ENCODE data around the gene EIF1.
"Not testable (repeated sequence)": the region's sequence is repeated elsewhere in the genome, so short reads cannot be mapped to it uniquely, and the experiment has no call there.

EIF1 gene

DNA sequence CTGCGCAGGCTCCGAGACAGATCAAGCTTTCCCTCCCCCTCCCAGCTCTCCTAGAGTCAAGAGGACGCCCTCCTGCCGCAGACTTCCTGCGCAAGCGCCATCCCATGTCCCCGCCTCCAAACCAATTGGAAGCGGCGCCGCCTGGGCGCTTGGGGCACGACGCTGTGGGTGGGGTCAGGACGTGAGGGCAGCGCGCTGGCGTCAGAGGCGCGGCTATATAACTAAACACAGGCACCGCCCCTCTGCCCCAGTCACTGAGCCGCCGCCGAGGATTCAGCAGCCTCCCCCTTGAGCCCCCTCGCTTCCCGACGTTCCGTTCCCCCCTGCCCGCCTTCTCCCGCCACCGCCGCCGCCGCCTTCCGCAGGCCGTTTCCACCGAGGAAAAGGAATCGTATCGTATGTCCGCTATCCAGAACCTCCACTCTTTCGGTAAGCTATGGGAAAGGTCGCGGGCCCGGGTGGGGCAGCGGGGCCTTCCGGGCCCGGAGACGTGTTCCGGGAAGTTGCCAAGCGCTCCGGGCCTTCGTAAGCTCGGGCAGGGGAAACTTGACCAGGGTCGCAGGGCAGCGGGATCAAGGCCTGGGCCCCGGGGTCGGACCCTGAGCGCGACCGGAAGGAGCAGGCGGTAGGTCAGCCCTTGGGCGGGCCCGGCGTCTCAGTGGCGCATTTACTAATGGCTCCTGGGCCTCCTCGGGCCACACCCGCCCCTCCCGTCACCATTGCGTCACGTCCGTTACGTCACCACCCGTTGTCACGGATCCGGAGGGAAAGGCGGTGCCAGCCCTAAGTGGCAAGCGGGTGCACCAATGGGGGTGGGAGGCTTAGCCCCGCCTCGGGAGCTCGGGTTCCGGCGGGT is at the start of gene EIF1:
TSS of gene EIF1 (plus strand) at position 245 of the 856 bp plus-strand sequence. CDS start at position 399, 154 bp downstream.
- Histone ChIP-seq H3K9ac (ENCODE audit: low read depth in 1 of 2, low read length in 2 of 2) (peak within 1 kb of the TSS; percentile 99 to 100), H3K4me1 (ENCODE audit: control insufficient read depth in 2 of 2, insufficient read depth in 2 of 2, low read length in 2 of 2) (peaks cover 19 to 21% of the 10 kb centered on the region in 2 donors), H3K4me3 (ENCODE audit: low read length in 2 of 2) (peak within 1 kb of the TSS; percentile 94), H3K36me3 (ENCODE audit: control insufficient read depth in 2 of 2, insufficient read depth in 2 of 2, low read length in 2 of 2) (peaks cover 43 to 44% of the 10 kb centered on the region in 2 donors), H3K27ac (ENCODE audit: low read depth in 2 of 2, low read length in 2 of 2) (peak within 1 kb of the TSS; percentile 100), H3K9me3 (ENCODE audit: control insufficient read depth in 2 of 2, low read length in 2 of 2) (no peaks in the 10 kb centered on the region), H3K27me3 (ENCODE audit: control insufficient read depth in 2 of 2, insufficient read depth in 2 of 2, low read length in 2 of 2) (no peaks in the 10 kb centered on the region)

DNA sequence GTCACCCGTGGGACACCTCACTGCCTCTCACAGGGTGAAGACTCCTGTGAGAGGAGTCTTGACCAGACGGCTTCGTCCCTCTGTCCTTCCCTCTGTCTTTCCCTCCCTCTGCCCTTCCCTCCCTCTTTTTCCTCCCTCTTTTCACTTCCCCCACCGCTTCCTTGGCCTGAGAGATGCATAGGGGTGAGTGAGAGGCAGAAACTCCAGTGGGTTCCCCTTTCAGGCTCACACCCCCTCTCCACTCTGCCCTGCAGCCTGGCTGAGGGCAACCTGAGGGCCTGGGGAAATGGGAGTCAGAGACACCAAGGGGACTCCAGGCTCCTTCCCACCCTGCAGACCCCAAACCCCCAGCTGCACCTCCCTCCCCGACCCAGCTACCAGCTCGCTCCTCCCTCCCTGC is 49.7 kb upstream of the EIF1 start:
- H3K27me3 ChIP-seq (ENCODE audit: control insufficient read depth in 2 of 2, insufficient read depth in 2 of 2, low read length in 2 of 2), result no peaks in the 10 kb centered on the region
- no peak overlapping the region for H3K9ac ChIP-seq (ENCODE audit: low read depth in 1 of 2, low read length in 2 of 2)
- no peaks in the 10 kb centered on the region for H3K9me3 ChIP-seq (ENCODE audit: control insufficient read depth in 2 of 2, low read length in 2 of 2)
- H3K4me1 ChIP-seq (ENCODE audit: control insufficient read depth in 2 of 2, insufficient read depth in 2 of 2, low read length in 2 of 2), result peaks cover 5 to 7% of the 10 kb centered on the region in 2 donors
- no peak overlapping the region for H3K27ac ChIP-seq (ENCODE audit: low read depth in 2 of 2, low read length in 2 of 2)
- no peaks in the 10 kb centered on the region for H3K36me3 ChIP-seq (ENCODE audit: control insufficient read depth in 2 of 2, insufficient read depth in 2 of 2, low read length in 2 of 2)
- no peak overlapping the region for H3K4me3 ChIP-seq (ENCODE audit: low read length in 2 of 2)

DNA sequence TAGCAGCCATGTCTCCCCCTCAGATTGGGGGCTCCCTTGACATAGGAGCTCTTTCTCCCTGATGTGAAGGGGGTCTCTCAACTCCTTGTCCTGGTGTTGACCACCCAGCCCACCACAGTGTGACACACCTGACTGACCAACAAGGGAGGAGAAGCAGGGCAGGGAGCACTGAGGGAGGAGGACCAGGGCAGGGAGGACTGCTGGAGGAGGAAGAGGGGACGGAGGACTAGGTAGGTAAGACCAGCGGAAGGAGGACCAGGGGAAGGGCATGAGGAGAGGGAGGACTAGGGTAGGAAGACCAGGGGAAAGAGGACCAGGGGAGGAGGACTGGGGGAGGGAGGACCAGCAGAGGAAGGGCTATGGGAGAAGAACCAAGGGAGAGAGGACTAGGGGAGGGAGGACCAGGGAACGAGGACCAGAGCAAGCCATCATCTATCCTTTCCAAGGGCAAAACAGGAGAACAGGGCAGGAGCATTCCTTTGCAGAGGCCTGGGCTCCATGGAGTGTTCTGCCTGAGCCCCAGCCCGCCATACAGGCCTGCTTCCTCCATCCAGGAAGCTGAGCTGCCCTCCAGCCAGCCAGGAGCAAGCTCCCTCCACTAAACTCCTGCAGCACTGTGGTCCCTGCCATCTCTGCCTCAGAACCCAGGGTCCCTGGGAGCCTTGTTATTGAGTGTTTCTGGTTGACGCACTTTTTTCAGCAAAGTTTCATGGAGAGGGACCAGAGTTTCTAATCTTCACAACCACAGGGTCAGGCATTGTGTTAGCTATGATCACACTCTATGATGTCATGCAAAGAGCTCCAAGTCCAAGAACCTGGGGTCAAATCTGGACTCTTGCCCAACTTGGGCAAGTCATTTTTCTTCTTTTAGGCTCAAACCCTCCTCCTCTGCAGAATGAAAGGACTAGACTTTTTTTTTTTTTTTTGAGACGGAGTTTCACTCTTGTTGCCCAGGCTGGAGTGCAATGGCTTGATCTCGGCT is 48.9 kb upstream of the EIF1 start:
- H3K27ac ChIP-seq (ENCODE audit: low read depth in 2 of 2, low read length in 2 of 2), result no peak overlapping the region
- no peak overlapping the region for H3K9ac ChIP-seq (ENCODE audit: low read depth in 1 of 2, low read length in 2 of 2)
- no peaks in the 10 kb centered on the region for H3K36me3 ChIP-seq (ENCODE audit: control insufficient read depth in 2 of 2, insufficient read depth in 2 of 2, low read length in 2 of 2)
- no peaks in the 10 kb centered on the region for H3K9me3 ChIP-seq (ENCODE audit: control insufficient read depth in 2 of 2, low read length in 2 of 2)
- no peak overlapping the region for H3K4me3 ChIP-seq (ENCODE audit: low read length in 2 of 2)
- no peaks in the 10 kb centered on the region for H3K27me3 ChIP-seq (ENCODE audit: control insufficient read depth in 2 of 2, insufficient read depth in 2 of 2, low read length in 2 of 2)
- peaks cover 5 to 7% of the 10 kb centered on the region in 2 donors for H3K4me1 ChIP-seq (ENCODE audit: control insufficient read depth in 2 of 2, insufficient read depth in 2 of 2, low read length in 2 of 2)

DNA sequence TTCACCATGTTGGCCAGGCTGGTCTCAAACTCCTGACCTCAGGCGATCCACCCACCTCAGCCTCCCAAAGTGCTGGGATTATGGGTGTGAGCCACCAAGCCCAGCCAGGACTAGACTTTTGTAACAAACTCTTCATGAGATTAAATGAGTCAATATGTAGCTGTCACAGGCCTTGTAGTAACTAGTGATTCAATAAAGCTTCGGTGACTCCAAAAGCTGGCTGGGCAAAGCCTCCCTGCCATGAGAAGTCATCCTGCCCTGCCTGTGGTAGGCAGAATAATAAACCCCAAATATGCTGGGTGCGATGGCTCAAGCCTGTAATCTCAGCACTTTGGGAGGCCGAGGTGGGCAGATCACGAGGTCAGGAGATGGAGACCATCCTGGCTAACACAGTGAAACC is 48.1 kb upstream of the EIF1 start:
- not testable (repeated sequence) for H3K4me3 ChIP-seq (ENCODE audit: low read length in 2 of 2); H3K9me3 ChIP-seq (ENCODE audit: control insufficient read depth in 2 of 2, low read length in 2 of 2); H3K9ac ChIP-seq (ENCODE audit: low read depth in 1 of 2, low read length in 2 of 2)

DNA sequence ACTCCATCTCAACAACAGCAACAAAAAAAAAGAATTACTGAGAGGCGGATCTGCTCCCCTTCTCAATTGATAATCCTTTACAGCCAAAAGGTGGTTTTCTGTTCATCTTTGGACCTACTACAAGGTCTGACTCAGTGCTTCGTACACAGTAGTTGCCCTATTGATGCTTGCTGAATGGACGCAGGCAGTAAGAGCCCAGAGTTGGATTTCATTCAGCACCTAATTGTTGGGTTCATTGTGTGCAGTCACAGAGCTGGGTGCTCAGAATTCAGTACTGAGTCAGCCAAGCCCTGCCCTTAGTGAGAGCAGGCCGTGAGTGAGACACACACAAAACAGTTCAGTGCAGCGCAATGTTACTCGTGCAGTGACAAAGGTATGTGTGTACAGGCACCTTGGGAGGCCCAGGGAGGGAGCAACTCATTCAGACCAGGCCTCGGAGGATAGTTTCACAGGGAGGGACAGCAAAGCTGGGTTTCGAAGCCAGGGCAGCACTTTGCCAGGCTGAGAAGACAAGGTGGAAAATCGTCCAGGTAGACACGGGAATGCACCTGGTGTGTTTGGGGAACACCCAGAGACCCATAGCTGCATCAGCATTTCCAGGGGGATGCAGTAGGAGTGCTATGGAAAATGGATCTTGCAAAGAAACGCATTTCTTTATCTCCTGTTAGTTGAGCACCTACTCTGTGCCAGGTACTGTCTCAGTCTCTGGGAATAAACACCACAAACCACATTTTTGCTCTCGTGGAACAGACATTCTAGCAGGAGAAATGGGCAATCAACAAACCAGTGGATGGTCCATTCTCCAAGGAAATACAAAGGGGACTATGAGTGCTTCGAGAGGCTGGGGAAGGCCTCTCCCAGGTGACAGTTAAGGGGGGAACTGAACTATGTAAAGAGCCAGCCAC is 46.2 kb upstream of the EIF1 start:
- no peak overlapping the region for H3K27ac ChIP-seq (ENCODE audit: low read depth in 2 of 2, low read length in 2 of 2)

More for the DNA sequence above, 48.1 kb upstream of the EIF1 start:
- not testable (repeated sequence) for H3K27ac ChIP-seq (ENCODE audit: low read depth in 2 of 2, low read length in 2 of 2); H3K27me3 ChIP-seq (ENCODE audit: control insufficient read depth in 2 of 2, insufficient read depth in 2 of 2, low read length in 2 of 2); H3K36me3 ChIP-seq (ENCODE audit: control insufficient read depth in 2 of 2, insufficient read depth in 2 of 2, low read length in 2 of 2); H3K4me1 ChIP-seq (ENCODE audit: control insufficient read depth in 2 of 2, insufficient read depth in 2 of 2, low read length in 2 of 2)

DNA sequence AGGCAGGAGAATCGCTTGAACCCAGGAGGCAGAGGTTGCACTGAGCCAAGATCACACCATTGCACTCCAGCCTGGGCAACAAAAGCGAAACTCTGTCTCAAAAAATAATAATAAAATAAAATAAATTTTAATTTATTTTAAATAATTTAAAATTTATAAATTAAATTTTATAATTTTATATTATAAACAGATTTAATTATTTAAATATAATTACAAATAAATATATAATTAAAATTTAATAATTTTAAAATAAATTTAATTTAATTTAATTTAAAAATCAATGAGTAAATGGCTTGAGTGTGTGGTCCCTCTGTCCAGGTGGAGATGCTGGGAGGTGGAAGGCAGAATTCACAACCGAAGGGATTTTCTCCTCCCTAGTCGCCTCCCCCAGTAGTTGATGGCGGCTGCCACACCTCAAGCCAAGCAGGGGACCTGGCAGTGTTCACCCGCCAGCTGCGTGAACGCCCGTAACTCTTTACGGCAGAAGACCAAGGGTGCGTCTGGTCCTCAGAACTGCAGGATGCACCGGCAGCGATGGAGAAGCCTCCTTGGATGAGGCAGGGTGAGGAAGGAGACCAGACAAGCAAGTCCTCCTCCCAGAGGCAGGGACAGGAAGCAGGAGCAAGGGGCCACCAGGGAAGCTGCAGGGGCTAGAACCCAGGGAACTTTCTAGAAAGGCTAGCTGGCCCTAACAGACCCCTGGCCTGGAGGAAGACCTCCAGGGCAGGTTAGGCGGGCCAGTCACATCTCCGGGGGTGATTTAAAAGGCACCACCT is 41.5 kb upstream of the EIF1 start:
- H3K4me3 ChIP-seq (ENCODE audit: low read length in 2 of 2), result no peak overlapping the region
- H3K9me3 ChIP-seq (ENCODE audit: control insufficient read depth in 2 of 2, low read length in 2 of 2), result no peaks in the 10 kb centered on the region
- no peak overlapping the region for H3K27ac ChIP-seq (ENCODE audit: low read depth in 2 of 2, low read length in 2 of 2)
- H3K27me3 ChIP-seq (ENCODE audit: control insufficient read depth in 2 of 2, insufficient read depth in 2 of 2, low read length in 2 of 2), result no peaks in the 10 kb centered on the region
- H3K9ac ChIP-seq (ENCODE audit: low read depth in 1 of 2, low read length in 2 of 2), result peak overlapping the region in 1 of 2 donors; percentile 78
- peaks cover 35 to 47% of the 10 kb centered on the region in 2 donors for H3K4me1 ChIP-seq (ENCODE audit: control insufficient read depth in 2 of 2, insufficient read depth in 2 of 2, low read length in 2 of 2)
- H3K36me3 ChIP-seq (ENCODE audit: control insufficient read depth in 2 of 2, insufficient read depth in 2 of 2, low read length in 2 of 2), result no peaks in the 10 kb centered on the region

More for the DNA sequence above, 46.2 kb upstream of the EIF1 start:
- Histone ChIP-seq H3K9ac (ENCODE audit: low read depth in 1 of 2, low read length in 2 of 2) (no peak overlapping the region), H3K4me3 (ENCODE audit: low read length in 2 of 2) (no peak overlapping the region), H3K27me3 (ENCODE audit: control insufficient read depth in 2 of 2, insufficient read depth in 2 of 2, low read length in 2 of 2) (no peaks in the 10 kb centered on the region), H3K4me1 (ENCODE audit: control insufficient read depth in 2 of 2, insufficient read depth in 2 of 2, low read length in 2 of 2) (peaks cover 3% of the 10 kb centered on the region in 2 donors), H3K36me3 (ENCODE audit: control insufficient read depth in 2 of 2, insufficient read depth in 2 of 2, low read length in 2 of 2) (no peaks in the 10 kb centered on the region), H3K9me3 (ENCODE audit: control insufficient read depth in 2 of 2, low read length in 2 of 2) (no peaks in the 10 kb centered on the region)

DNA sequence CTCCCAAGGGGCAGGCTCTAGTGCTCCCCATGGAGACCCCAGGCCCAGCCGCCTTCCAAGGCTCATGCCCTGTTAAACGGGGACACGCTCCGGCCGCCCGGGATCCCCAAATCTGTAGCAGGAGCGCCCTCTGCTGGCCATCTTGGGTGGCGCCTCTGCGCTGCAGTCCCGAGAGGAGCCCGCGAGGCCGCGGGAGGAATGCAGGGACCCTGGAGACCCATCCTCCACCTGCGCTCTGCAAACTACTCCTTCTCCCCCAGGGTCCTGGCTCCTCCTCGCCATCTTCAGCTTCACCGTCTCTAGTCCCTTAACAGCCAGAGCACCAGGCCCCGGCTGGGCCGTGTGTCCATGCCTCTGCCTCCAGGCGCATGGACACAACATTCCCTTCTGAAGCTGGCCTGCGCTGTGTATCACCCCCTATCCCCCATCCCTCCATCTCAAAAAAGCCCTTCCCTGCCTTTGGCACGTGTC is 40.7 kb upstream of the EIF1 start:
- Histone ChIP-seq H3K9ac (ENCODE audit: low read depth in 1 of 2, low read length in 2 of 2) (peak overlapping the region; percentile 78 to 79), H3K27ac (ENCODE audit: low read depth in 2 of 2, low read length in 2 of 2) (peak overlapping the region; percentile 89 to 98), H3K4me1 (ENCODE audit: control insufficient read depth in 2 of 2, insufficient read depth in 2 of 2, low read length in 2 of 2) (peaks cover 42 to 54% of the 10 kb centered on the region in 2 donors), H3K4me3 (ENCODE audit: low read length in 2 of 2) (peak overlapping the region; percentile 58 to 71), H3K36me3 (ENCODE audit: control insufficient read depth in 2 of 2, insufficient read depth in 2 of 2, low read length in 2 of 2) (no peaks in the 10 kb centered on the region), H3K9me3 (ENCODE audit: control insufficient read depth in 2 of 2, low read length in 2 of 2) (no peaks in the 10 kb centered on the region), H3K27me3 (ENCODE audit: control insufficient read depth in 2 of 2, insufficient read depth in 2 of 2, low read length in 2 of 2) (no peaks in the 10 kb centered on the region)

DNA sequence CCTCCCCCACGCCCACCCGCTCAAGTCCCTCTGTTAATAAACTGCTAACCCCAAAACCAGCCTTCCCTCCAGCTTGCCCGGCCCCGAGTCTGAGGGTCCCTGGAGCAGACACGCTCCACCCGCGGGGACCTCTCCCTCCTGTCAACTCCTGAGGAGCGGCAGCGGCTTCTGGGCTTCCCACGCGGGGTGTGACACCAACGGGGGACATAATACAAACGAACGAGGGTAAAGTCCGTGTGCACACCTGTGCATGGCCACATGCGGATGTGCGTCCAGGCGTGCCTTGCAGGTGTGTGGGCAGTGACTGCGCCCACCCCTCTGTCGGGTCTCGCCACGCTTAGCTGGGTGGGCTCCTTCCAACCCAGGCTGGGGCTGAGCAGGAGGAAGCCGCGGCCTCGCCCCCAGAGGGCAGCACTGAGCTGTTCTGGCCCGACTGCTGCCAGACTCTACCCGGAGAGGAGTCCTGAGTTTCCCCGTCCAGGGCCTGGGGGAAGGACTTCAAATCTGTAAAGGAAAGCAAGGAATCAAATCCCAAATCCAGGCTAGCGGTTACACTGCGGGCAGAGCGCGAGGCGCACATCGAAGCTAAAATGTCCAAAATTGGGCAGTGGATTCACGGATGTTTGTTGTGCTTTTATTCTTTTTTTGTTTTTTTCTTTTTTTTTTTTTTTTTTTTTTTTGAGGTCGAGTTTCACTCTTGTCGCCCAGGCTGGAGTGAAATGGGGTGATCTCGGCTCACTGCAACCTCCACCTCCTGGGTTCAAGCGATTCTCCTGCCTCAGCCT is 40.1 kb upstream of the EIF1 start:
- Histone ChIP-seq H3K27ac (ENCODE audit: low read depth in 2 of 2, low read length in 2 of 2) (peak overlapping the region; percentile 89 to 98), H3K9ac (ENCODE audit: low read depth in 1 of 2, low read length in 2 of 2) (peak overlapping the region; percentile 78 to 79), H3K4me3 (ENCODE audit: low read length in 2 of 2) (peak overlapping the region; percentile 58 to 71), H3K4me1 (ENCODE audit: control insufficient read depth in 2 of 2, insufficient read depth in 2 of 2, low read length in 2 of 2) (peaks cover 48 to 57% of the 10 kb centered on the region in 2 donors), H3K36me3 (ENCODE audit: control insufficient read depth in 2 of 2, insufficient read depth in 2 of 2, low read length in 2 of 2) (no peaks in the 10 kb centered on the region), H3K9me3 (ENCODE audit: control insufficient read depth in 2 of 2, low read length in 2 of 2) (no peaks in the 10 kb centered on the region), H3K27me3 (ENCODE audit: control insufficient read depth in 2 of 2, insufficient read depth in 2 of 2, low read length in 2 of 2) (no peaks in the 10 kb centered on the region)
